Measurements from ENCODE around the gene DDIT4. TPM values are rescaled to one million over a fixed set of nuclear protein-coding genes. Genes with fewer than 3 reads are reported as not detected.

Gene DDIT4
- polyA plus RNA-seq, 3 donors = 26.1 to 611 (median 45.8) TPM

DNA sequence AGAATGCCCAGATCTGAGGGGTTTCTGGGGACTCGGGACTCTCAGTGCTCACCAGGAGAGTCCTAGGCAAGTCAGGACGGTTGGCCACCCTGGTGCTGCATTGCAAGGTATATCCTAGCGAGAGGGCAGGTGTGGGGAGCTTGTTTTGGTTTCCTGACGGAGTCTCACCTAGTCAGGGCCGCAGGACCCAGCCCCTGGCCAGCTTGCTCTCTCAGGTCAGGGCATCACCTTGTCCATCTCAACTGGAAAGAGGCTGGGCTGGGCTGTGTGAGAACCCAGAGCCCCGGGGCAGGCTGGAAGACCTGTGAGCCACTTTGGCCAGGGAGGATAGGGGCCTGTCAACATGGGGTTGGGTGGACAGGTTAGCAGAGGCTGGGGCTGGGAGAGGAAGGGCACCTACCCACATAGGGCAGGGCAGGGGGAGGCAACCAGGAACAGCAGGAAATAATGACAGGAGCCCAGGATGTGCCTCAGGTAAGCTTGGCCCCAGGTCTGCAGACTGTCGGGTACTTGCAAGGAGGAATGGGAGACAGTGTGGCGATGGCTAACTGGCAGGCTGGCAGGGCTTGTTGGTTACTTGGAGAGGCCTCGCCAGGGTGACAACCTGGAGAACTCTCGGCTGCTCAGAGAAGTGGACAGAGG lies 49.5 kb downstream of the DDIT4 start:
- H3K36me3 Mint-ChIP-seq = no peaks in the 10 kb centered on the region
- no peaks in the 10 kb centered on the region for H3K27me3 ChIP-seq (ENCODE audit: control insufficient read depth in 2 of 2, insufficient read depth in 2 of 2, low read length in 2 of 2)
- peak overlapping the region; percentile 25 for H3K4me2 ChIP-seq (replicated peaks; ENCODE audit: extremely low read depth, low read length, poor library complexity, severe bottlenecking)
- TF ChIP-seq, protein P1, sequence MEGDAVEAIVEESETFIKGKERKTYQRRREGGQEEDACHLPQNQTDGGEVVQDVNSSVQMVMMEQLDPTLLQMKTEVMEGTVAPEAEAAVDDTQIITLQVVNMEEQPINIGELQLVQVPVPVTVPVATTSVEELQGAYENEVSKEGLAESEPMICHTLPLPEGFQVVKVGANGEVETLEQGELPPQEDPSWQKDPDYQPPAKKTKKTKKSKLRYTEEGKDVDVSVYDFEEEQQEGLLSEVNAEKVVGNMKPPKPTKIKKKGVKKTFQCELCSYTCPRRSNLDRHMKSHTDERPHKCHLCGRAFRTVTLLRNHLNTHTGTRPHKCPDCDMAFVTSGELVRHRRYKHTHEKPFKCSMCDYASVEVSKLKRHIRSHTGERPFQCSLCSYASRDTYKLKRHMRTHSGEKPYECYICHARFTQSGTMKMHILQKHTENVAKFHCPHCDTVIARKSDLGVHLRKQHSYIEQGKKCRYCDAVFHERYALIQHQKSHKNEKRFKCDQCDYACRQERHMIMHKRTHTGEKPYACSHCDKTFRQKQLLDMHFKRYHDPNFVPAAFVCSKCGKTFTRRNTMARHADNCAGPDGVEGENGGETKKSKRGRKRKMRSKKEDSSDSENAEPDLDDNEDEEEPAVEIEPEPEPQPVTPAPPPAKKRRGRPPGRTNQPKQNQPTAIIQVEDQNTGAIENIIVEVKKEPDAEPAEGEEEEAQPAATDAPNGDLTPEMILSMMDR (IDR thresholded peaks at IDR 0.05) = no peak
- H3K4me1 Mint-ChIP-seq = peaks cover 74% of the 10 kb centered on the region
- H3K9me3 Mint-ChIP-seq = peaks cover 0 to 8% (median 0%) of the 10 kb centered on the region in 7 donors
- H4K20me1 ChIP-seq (ENCODE audit: insufficient read depth, low read length) = no peaks in the 10 kb centered on the region
- intact Hi-C loops (cut with micrococcal nuclease) = loop anchor here in 1 of 2 donors (5.0 kb wide), 1 partner anchor 946 kb away; no protein-coding TSS in a partner anchor
- H3K27ac Mint-ChIP-seq = peak overlapping the region in 3 of 7 donors; percentile 14 to 63 (median 22)
- H3K79me2 ChIP-seq (ENCODE audit: insufficient read depth, low read length) = peaks cover 10% of the 10 kb centered on the region
- no peak for DNase-seq
- peak overlapping the region in 1 of 3 experiments; percentile 4 for H3K4me3 ChIP-seq (replicated peaks in 1 of 3; ENCODE audit: low read depth in 2 of 3, low read length in 3 of 3)
- no peaks in the 10 kb centered on the region for H3K36me3 ChIP-seq (replicated peaks in 1 of 2; ENCODE audit: control insufficient read depth in 1 of 2, insufficient read depth in 2 of 2, low read length in 2 of 2)
- H3K9me3 ChIP-seq (replicated peaks in 1 of 2; ENCODE audit: control insufficient read depth in 1 of 2, insufficient read depth in 1 of 2, low read length in 2 of 2) = no peaks in the 10 kb centered on the region
- peaks cover 71 to 76% of the 10 kb centered on the region in 2 donors for H3K4me1 ChIP-seq (ENCODE audit: control insufficient read depth in 1 of 2, insufficient read depth in 2 of 2, low read length in 2 of 2)
- H3K27me3 Mint-ChIP-seq (ENCODE audit: low read depth in 3 of 3) = peaks cover 0 to 5% (median 4%) of the 10 kb centered on the region in 3 donors
- WGBS (ENCODE audit: insufficient coverage) = 79% methylated on average over 8 of the region's 10 CpGs
- peak overlapping the region; percentile 34 for H3K9ac ChIP-seq (ENCODE audit: insufficient read depth, low read length, poor library complexity, severe bottlenecking)
- H2AFZ ChIP-seq (ENCODE audit: insufficient read depth, low read depth, low read length, poor library complexity, severe bottlenecking) = peak overlapping the region; percentile 10
- peak overlapping the region in 1 of 2 donors; percentile 100 for H3K27ac ChIP-seq (ENCODE audit: low read depth in 1 of 2, low read length in 2 of 2)
- H3K4me3 Mint-ChIP-seq = no peak overlapping the region

DNA sequence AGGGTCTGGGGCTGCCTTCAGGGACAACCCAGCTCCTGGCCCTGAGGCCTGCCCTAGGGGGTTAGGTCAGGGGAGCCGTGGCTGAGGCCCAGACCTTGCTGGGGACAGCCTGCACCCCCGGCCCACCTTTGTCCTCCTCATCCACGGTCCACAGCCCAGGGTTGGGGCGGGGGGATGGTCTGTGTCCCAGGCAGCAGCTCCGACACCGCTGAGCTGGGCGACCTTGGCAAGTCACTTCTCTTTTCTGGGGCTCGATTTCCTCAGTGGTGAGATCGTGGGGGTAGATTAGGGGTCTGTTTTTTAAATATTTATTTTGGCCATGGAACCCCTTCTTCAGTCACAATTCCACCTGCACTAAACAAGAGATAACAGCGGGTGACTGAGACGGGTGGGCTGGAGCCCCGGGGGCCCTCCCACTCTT lies 50.1 kb downstream of the DDIT4 start:
- Mint-ChIP-seq H3K27me3 (ENCODE audit: low read depth in 3 of 3) (peaks cover 0 to 7% (median 5%) of the 10 kb centered on the region in 3 donors), H3K9me3 (peaks cover 0 to 8% (median 0%) of the 10 kb centered on the region in 7 donors), H3K4me3 (no peak overlapping the region), H3K27ac (peak overlapping the region in 5 of 7 donors; percentile 10 to 65 (median 24)), H3K4me1 (peaks cover 74% of the 10 kb centered on the region), H3K36me3 (no peaks in the 10 kb centered on the region)
- Histone ChIP-seq H3K4me3 (replicated peaks in 1 of 3; ENCODE audit: low read depth in 2 of 3, low read length in 3 of 3) (peak overlapping the region in 1 of 3 experiments; percentile 4), H3K27ac (ENCODE audit: low read depth in 1 of 2, low read length in 2 of 2) (peak overlapping the region in 1 of 2 donors; percentile 100), H3K4me1 (ENCODE audit: control insufficient read depth in 1 of 2, insufficient read depth in 2 of 2, low read length in 2 of 2) (peaks cover 71 to 76% of the 10 kb centered on the region in 2 donors), H3K27me3 (ENCODE audit: control insufficient read depth in 2 of 2, insufficient read depth in 2 of 2, low read length in 2 of 2) (no peaks in the 10 kb centered on the region), H3K79me2 (ENCODE audit: insufficient read depth, low read length) (peaks cover 5% of the 10 kb centered on the region), H3K4me2 (replicated peaks; ENCODE audit: extremely low read depth, low read length, poor library complexity, severe bottlenecking) (peak overlapping the region; percentile 25), H3K36me3 (replicated peaks in 1 of 2; ENCODE audit: control insufficient read depth in 1 of 2, insufficient read depth in 2 of 2, low read length in 2 of 2) (no peaks in the 10 kb centered on the region), H3K9me3 (replicated peaks in 1 of 2; ENCODE audit: control insufficient read depth in 1 of 2, insufficient read depth in 1 of 2, low read length in 2 of 2) (no peaks in the 10 kb centered on the region), H3K9ac (ENCODE audit: insufficient read depth, low read length, poor library complexity, severe bottlenecking) (peak overlapping the region; percentile 34), H2AFZ (ENCODE audit: insufficient read depth, low read depth, low read length, poor library complexity, severe bottlenecking) (peak overlapping the region; percentile 10), H4K20me1 (ENCODE audit: insufficient read depth, low read length) (no peaks in the 10 kb centered on the region)
- 0% methylated on average over 3 of the region's 12 CpGs for WGBS (ENCODE audit: insufficient coverage)
- DNase-seq = peak in 2 of 3 donors; percentile 48 to 57
- intact Hi-C loops (cut with micrococcal nuclease) = loop anchor here in 1 of 2 donors (5.0 kb wide), 1 partner anchor 946 kb away; no protein-coding TSS in a partner anchor
- TF ChIP-seq, protein P1 (IDR thresholded peaks at IDR 0.05) = no peak

Other genes starting within 250 kb of the DDIT4 start
- 1 to 10 TPM in 1 of 3 donors, under 1 TPM in 2; 0.20 to 1.6 (median 0.45) TPM for gene SPOCK2, start 185.4 kb upstream of the DDIT4 start, polyA plus RNA-seq
- gene ANAPC16, start 57.9 kb upstream of the DDIT4 start, polyA plus RNA-seq = 100 to 1,000 TPM in 2 of 3 donors, 10 to 100 TPM in 1; 65.5 to 167 (median 148) TPM
- gene ASCC1, start 57.6 kb upstream of the DDIT4 start, polyA plus RNA-seq = 10 to 100 TPM in 2 of 3 donors, 1 to 10 TPM in 1; 8.2 to 20.9 (median 17.9) TPM
- gene DNAJB12, start 81.0 kb downstream of the DDIT4 start, polyA plus RNA-seq = 10 to 100 TPM; 26.5 to 42.5 (median 37.9) TPM